NCI-H748 (cell line): ENCODE data around the gene LRRC1.

Source experiments
- DNase-seq: peaks from one replicate; lab custom pipeline; 2025; ENCODE audit not compliant: unreplicated experiment; lab: John Stamatoyannopoulos, UW

Gene LRRC1

DNA sequence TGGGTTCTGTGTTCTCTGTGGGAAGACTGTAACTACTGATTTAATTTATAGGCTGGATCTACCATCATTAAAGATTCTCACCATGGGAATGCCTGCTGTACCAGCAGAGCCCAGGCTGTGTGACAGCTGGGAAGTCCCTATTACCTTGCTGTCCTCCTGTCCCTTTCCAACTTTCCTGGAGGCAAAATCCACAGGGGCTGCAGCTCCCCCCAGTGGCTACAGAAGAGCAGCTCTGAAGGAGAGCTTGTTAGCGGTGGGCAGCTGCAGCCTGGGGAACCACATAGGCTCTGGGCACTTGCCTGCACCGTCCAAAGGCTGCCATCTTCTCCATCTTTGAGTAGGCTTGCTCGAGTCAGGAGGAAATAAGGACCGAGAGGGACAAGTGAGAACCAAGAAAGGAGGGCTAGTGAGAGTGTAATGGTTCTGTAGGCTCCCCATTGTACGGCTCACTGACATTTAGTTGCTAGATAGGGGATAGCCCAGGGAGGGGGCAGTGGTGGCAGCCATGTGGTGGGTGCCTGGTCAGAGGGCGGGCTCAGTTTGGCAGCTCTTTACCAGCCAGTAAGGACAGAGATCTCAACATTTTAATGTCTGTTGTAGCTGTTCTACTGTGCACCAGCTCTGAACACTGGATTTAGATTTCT, 161.4 kb downstream of the LRRC1 start:
- DNase-seq, result peak; percentile 92

DNA sequence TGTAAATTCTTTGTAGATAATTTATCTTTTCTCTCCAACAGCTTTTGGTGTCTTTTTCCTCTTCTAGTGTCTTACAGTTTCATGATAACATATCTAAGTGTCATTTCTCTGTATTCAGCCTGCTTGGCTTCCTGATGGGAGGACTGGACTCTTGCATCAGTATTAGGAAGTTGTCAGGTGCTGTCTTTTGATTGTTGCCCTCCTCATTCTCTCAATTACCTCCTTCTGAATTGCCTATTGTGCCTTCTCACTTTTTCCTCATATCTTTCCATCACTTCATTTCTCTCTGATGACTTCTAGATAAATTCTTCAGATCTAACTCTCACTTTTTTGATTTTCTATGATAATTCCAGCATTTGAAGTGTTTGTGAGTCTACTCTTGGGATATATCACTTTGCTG, 162.0 kb downstream of the LRRC1 start:
- DNase-seq, result no peak

DNA sequence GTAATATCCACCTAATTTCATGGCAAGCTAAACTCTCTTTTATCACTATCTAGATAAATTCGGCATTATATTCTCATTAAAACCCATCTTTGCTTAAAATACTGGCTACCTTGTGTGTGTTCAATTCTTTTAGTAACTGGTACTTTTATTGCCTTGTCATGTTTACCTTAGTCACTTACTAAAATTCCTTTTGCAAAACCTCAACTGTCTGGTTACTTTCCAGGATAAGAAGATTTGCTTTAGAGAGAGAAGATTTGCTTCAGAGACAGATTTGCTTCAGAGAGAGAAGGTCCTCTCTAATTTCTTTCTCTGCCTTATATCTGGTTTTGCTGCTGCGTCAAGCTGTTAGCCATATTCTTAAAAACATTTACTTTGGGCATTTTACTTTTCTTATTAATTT, 164.9 kb downstream of the LRRC1 start:
- no peak for DNase-seq

DNA sequence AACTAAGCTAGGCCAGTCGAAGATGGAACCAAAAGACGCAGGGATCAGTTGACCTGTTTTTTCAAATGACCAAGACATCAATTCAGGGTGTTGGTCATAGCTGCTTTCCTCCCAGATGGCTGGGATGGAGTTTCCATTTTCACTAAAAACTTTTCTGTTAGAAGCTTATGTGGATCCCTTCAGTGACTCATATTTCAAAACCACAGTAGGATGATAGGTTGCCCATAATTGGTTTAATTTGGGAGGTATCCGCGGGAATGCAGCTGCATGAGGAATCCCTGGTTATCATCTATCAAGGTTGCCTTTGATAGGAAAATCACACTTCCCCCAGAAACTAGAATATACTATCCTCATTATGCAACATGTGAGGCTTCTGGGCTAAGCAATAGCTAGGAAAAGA, 165.5 kb downstream of the LRRC1 start:
- DNase-seq, result no peak

DNA sequence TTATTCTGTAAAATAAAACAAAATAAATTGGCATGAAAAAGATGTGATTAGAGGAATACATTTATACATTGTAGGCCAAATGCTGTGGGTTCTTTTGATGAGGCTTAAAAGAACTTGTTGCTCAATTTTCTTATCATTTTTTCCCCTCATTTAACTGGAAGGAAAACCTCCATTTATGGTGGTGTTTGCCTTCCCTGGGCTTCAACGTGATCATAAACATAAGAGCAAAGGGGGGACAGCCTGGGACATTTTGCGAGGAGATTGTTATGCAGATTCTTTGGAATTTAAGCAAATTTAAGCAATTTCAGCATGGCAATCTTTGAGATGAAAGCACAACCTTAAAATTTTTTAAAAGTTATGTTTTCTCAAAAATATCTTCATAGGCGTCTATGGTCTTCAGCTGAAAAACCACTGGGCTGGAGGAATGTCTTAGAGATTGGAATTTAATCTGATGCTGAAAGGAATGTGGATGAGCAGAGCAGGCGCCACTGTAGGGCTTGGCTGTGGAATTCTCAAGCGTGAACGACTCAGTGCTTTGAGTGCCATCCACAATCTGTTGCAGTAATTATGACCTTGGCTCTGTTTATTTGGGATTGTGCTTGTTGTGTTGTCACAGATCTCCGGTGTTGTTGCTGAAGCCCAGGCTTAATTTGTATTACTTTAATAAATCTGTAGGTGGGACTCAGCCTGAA, 167.0 kb downstream of the LRRC1 start:
- DNase-seq, result peak; percentile 13

DNA sequence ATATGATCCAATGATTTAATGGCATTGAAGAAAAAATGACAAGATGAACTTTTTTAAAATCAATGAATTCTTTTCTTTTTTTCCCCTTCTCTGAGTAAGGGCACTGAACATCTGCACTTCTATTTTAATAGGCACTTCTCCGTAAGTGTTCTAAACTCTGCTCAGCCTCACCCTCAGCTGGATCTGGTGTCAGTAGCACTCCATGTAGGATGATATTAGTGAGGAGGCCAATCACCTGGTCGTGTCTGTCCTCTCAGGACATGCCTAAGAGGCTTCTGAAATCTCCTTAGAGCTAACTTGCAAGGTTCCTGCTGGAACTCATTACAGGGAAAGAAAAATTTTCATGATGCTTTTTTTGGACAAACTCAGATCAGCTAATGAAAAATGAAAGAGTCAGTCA, 167.8 kb downstream of the LRRC1 start:
- DNase-seq, result no peak

DNA sequence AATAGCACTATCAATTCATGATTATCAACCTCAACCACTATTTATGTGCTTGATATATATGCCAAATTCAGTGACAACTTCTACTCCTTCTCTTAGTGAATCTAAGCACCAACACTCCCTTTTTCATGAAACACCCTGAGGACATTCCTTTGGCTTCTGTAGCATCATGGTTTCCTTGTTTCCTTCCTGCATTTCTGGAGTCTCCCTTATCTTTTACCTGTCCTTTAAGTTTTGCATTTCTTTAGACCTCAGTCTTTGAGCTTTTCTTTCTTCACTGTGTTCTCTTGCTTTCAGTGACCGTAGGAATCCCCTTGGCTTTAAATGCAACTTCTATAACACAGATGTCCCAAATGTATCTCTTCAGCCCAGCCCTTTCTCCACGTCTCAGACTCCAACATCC, 172.6 kb downstream of the LRRC1 start:
- no peak for DNase-seq
